Esophagus muscularis mucosa (tissue), 4 donors: Measurements from ENCODE around the gene CCR4. TPM values are rescaled to one million over a fixed set of nuclear protein-coding genes. Genes with fewer than 3 reads are reported as not detected.

Source experiments
- DNase-seq: peaks from one replicate; pipeline ENCODE4 v3.0.0-alpha.2; 2017; ENCODE audit errors: extremely low spot score
- H3K27ac ChIP-seq, 4 donors: fragments of 200-600 bp; sonication (generic); replicated peaks in 1 of 4; 1 replicate in 3 of 4; 2 replicates in 1 of 4; pipeline ENCODE4 v1.5.1; 2016 to 2019; ENCODE audit warnings: mild to moderate bottlenecking in 1 of 4
- H3K27me3 ChIP-seq, 4 donors: fragments of 200-600 bp; sonication (generic); one replicate each; pipeline versions ENCODE4 v1.5.1 to v1.6.0; 2016 to 2019
- H3K36me3 ChIP-seq, 4 donors: fragments of 200-600 bp; sonication (generic); one replicate each; pipeline ENCODE4 v1.5.1; 2016 to 2019
- H3K4me1 ChIP-seq, 4 donors: fragments of 200-600 bp; sonication (generic); one replicate each; pipeline ENCODE4 v1.5.1; 2016 to 2019
- H3K4me3 ChIP-seq, 4 donors: fragments of 200-600 bp; sonication (generic); 1 replicate in 2 of 4; 2 replicates in 2 of 4; pipeline ENCODE4 v1.5.1; 2016 to 2019; ENCODE audit warnings: mild to moderate bottlenecking in 4 of 4, moderate library complexity in 1 of 4
- H3K9me3 ChIP-seq, 4 donors: fragments of 200-600 bp; sonication (generic); 1 replicate in 3 of 4; 2 replicates in 1 of 4; pipeline ENCODE4 v1.5.1; 2016 to 2019
- CTCF ChIP-seq, 3 experiments: fragments of 200-600 bp in 2 of 3; fragments of 450-650 bp in 1 of 3; sonication (generic) in 2 of 3; IDR thresholded peaks; one replicate each; pipeline ENCODE4 v1.5.1; 2017 to 2019; ENCODE audit warnings: antibody characterized with exemption in 3 of 3, mild to moderate bottlenecking in 2 of 3, moderate library complexity in 1 of 3
- EP300 ChIP-seq: sonication (generic); formaldehyde crosslinking; IDR thresholded peaks from one replicate; pipeline ENCODE4 v1.6.1; 2017; ENCODE audit warnings: antibody characterized with exemption
- POLR2A ChIP-seq: fragments of 450-650 bp; IDR thresholded peaks from one replicate; pipeline ENCODE4 v1.6.1; 2017; ENCODE audit warnings: antibody characterized with exemption, moderate library complexity, mild to moderate bottlenecking, low read depth
- POLR2AphosphoS5 ChIP-seq, 2 donors: sonication (generic); formaldehyde crosslinking; IDR thresholded peaks; one replicate each; pipeline ENCODE4 v1.6.1; 2017; ENCODE audit warnings: antibody characterized with exemption in 2 of 2
- WGBS: methylation state at CpG from one replicate; pipeline ENCODE4 v1.1.5; 2018; 5-methylcytosine and 5-hydroxymethylcytosine counted together
- intact Hi-C: fragments of 100-400 bp; cut with DNase I; formaldehyde crosslinking; loops from one replicate; pipeline ENCODE4 v1.15.1; 2023
- total RNA-seq, 4 donors: library from RNA; depleted of rRNA; stranded (reverse); fragments of >200 nt; gene quantifications; one replicate each; pipeline versions ENCODE4 v1.1.0 to v1.2.1, GENCODE V29; 2016

Gene CCR4
- total RNA-seq, 4 donors from 2014 or later = 0.17 TPM; not detected in 3

GRCh38 chr3:33004961-33005360 is 53.5 kb downstream of the CCR4 start:
- Histone ChIP-seq H3K27ac (no peak overlapping the region), H3K36me3 (peaks cover 11 to 61% (median 40%) of the 10 kb centered on the region in 4 donors), H3K27me3 (no peaks in the 10 kb centered on the region), H3K4me3 (no peak overlapping the region), H3K9me3 (no peaks in the 10 kb centered on the region), H3K4me1 (peaks cover 8 to 11% (median 9%) of the 10 kb centered on the region in 4 donors)
- WGBS = 94% methylated on average over 2 of the region's 2 CpGs
- no peak for TF ChIP-seq EP300
- no peak for TF ChIP-seq CTCF (IDR thresholded peaks at IDR 0.05)
- no peak for TF ChIP-seq POLR2A
- TF ChIP-seq POLR2AphosphoS5 (IDR thresholded peaks at IDR 0.05) = no peak
- no peak for DNase-seq
- intact Hi-C loops = no loop called here

Other genes starting within 250 kb of the CCR4 start
- gene TRIM71, start 133.6 kb upstream of the CCR4 start, total RNA-seq = not detected
- gene GLB1, start 145.5 kb downstream of the CCR4 start, total RNA-seq = 10 to 100 TPM; 19.9 to 36.8 (median 30.3) TPM
- gene TMPPE, start 145.5 kb downstream of the CCR4 start, total RNA-seq = 1 to 10 TPM; 6.2 to 9.4 (median 7.0) TPM
- 100 to 1,000 TPM; 187 to 282 (median 237) TPM for gene CRTAP, start 162.4 kb downstream of the CCR4 start, total RNA-seq